Kidney epithelial cell (primary cell): ENCODE results near the gene PUS10. TPM values are rescaled to one million over a fixed set of nuclear protein-coding genes. Genes with fewer than 3 reads are reported as not detected.
"Not testable (repeated sequence)": the region's sequence is repeated elsewhere in the genome, so short reads cannot be mapped to it uniquely, and the experiment has no call there.

Experiments used
- DNase-seq: peaks from one replicate; pipeline ENCODE4 v3.0.0-alpha.2; 2010; ENCODE audit warnings: low read depth
- H3K27me3 ChIP-seq: 2 replicates; pipeline ENCODE4 v1.6.0; 2011; ENCODE audit warnings: low read length; ENCODE audit not compliant: control insufficient read depth, insufficient read depth
- H3K36me3 ChIP-seq: 2 replicates; pipeline ENCODE4 v1.5.1; 2011; ENCODE audit warnings: low read length; ENCODE audit not compliant: control insufficient read depth, insufficient read depth
- H3K4me3 ChIP-seq: 2 replicates; pipeline ENCODE4 v1.5.1; 2011; ENCODE audit warnings: low read depth, mild to moderate bottlenecking, control low read depth, low read length
- total RNA-seq: library from RNA; depleted of rRNA; stranded (reverse); fragments of >200 nt; gene quantifications from 2 replicates; pipeline ENCODE4 v1.2.3, GENCODE V29; 2015
- TF ChIP-seq, protein P1 (sequence below): IDR thresholded peaks from 2 replicates; pipeline ENCODE4 v1.5.1; 2011; ENCODE audit warnings: mild to moderate bottlenecking, moderate library complexity, low read length, control low read depth, inconsistent platforms; ENCODE audit not compliant: insufficient read depth, poor library complexity, severe bottlenecking

Gene PUS10
- total RNA-seq, 1 donor from 2014 or later: 8.9 TPM

DNA sequence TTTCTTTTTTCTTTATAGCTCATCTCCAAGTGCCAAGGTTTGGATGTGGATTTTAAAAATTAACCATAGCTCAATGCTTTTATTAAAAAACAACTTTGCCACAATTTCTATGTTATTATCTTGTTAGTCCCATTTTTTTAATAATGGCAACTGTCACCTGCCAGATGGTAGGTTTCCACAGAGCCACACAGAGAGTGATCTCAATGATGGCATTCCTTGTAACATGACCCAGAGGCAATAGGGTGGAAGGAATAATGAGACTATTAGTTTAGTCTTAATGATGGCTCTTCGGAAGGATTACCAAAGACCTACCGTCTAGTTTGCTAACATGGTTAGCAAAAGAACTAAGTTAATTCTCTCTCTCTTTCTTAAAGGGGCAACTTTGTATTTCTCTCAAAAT, 72.7 kb downstream of the PUS10 start:
- H3K27me3 ChIP-seq: no peaks in the 10 kb centered on the region
- H3K36me3 ChIP-seq: no peaks in the 10 kb centered on the region
- no peak overlapping the region for H3K4me3 ChIP-seq
- TF ChIP-seq, protein P1, sequence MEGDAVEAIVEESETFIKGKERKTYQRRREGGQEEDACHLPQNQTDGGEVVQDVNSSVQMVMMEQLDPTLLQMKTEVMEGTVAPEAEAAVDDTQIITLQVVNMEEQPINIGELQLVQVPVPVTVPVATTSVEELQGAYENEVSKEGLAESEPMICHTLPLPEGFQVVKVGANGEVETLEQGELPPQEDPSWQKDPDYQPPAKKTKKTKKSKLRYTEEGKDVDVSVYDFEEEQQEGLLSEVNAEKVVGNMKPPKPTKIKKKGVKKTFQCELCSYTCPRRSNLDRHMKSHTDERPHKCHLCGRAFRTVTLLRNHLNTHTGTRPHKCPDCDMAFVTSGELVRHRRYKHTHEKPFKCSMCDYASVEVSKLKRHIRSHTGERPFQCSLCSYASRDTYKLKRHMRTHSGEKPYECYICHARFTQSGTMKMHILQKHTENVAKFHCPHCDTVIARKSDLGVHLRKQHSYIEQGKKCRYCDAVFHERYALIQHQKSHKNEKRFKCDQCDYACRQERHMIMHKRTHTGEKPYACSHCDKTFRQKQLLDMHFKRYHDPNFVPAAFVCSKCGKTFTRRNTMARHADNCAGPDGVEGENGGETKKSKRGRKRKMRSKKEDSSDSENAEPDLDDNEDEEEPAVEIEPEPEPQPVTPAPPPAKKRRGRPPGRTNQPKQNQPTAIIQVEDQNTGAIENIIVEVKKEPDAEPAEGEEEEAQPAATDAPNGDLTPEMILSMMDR: no peak
- no peak for DNase-seq

DNA sequence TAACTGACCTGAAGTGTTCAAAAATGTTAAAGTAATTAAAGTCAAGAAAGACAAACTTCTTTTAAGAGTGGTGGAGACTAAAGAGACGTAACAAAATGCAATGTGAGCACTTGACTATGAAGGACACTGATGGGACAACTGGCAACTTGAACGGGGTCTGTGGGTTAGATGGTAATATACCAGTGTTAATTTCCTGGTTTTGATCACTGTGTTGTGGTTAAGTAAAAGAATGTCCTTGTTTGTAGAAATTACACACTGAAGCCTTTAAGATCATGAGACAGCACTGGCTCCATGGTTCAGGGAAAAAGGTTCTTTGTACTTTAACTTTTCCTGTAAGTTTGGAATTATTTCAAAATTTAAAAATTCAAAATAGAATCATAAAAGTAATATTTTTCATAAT, 78.4 kb downstream of the PUS10 start:
- no peaks in the 10 kb centered on the region for H3K36me3 ChIP-seq
- DNase-seq: no peak
- no peak overlapping the region for H3K4me3 ChIP-seq
- H3K27me3 ChIP-seq: no peaks in the 10 kb centered on the region
- TF ChIP-seq, protein P1: no peak

DNA sequence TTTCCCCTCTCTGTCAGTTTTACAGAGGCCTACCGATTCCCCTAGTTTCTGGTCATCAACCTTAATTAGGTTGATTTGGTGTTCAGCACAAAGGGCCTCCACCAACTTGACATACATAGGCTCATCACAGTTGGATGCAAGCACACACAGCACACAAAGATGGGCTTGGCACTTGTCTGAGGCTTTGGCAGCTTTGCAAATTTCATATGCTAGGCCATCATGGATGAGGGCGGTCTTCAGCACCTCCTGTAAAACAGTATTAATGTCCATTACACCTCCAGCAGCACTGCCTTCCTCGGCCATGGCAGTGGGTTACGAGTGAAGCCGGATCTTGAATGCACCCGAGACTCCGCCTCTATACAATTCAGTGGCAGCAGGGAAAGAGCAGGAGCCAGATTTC, 79.8 kb downstream of the PUS10 start:
- no peaks in the 10 kb centered on the region for H3K36me3 ChIP-seq
- no peak overlapping the region for H3K4me3 ChIP-seq
- DNase-seq: no peak
- TF ChIP-seq, protein P1: no peak
- no peaks in the 10 kb centered on the region for H3K27me3 ChIP-seq

DNA sequence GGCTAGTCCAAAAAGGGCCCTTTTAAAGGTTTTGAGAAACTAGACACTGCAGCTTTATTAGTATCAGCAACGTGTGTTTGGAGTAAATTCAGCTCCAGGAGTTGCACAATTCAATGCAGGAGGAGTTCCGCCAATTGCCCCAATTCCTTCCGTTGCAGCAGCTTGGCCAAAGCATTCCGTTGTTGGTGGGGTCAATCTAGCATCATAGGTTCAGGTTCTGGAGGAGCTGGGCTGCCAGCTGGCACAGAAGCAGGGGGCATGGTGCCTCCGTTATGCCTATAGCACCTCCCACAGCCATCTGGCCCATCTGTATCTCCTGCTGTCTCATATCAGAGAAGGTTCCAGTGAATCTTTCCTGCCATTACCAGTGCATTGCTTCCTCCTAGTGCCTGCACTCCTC, 81.3 kb downstream of the PUS10 start:
- TF ChIP-seq, protein P1: no peak
- no peak for DNase-seq
- H3K4me3 ChIP-seq: no peak overlapping the region
- H3K36me3 ChIP-seq: no peaks in the 10 kb centered on the region
- no peaks in the 10 kb centered on the region for H3K27me3 ChIP-seq

DNA sequence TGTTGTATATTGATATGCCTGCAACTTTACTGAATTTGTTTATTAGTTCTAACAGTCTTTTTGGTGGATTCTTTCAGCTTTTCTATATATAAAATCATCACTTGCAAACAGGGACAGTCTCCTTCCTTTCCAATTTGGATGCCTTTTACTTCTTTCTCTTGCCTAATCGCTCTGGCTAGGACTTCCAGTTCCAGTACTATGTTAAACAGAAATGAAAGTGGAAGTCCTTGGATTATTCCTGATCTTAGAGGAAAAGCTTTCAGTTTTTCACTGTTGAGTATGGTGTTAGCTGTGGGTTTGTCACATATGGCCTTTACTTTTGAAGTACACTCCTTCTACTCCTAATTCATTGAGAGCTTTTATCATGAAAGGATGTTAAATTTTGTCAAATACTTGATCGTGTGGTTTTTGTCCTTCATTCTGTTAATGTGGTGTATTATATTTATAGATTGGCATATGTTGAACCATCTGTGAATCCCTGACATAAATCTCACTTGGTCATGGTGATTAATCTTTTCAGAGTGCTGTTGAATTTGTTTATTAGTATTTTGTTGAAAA, 83.8 kb downstream of the PUS10 start:
- no peaks in the 10 kb centered on the region for H3K36me3 ChIP-seq
- DNase-seq: no peak
- TF ChIP-seq, protein P1: no peak
- H3K4me3 ChIP-seq: no peak overlapping the region
- H3K27me3 ChIP-seq: no peaks in the 10 kb centered on the region

DNA sequence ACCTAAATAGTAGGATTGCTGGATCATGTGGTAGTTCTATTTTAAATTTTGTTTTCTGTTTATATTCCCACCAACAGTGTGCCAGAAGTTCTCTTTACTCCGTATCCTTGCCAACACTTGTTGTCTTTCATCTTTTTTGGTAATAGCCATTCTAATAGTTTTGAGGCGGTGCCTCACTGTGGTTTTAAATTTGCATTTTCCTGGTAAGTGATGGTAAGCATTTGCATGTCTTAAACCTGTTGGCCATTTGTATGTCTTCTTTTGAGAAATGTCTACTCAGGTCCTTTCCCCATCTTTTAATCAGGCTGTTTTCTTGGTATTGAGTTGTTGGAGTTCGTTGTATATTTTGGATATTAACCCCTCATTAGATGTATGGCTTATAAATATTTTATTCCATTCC, 85.1 kb downstream of the PUS10 start:
- H3K36me3 ChIP-seq: no peaks in the 10 kb centered on the region
- no peaks in the 10 kb centered on the region for H3K27me3 ChIP-seq
- H3K4me3 ChIP-seq: no peak overlapping the region
- TF ChIP-seq, protein P1: no peak
- DNase-seq: no peak

DNA sequence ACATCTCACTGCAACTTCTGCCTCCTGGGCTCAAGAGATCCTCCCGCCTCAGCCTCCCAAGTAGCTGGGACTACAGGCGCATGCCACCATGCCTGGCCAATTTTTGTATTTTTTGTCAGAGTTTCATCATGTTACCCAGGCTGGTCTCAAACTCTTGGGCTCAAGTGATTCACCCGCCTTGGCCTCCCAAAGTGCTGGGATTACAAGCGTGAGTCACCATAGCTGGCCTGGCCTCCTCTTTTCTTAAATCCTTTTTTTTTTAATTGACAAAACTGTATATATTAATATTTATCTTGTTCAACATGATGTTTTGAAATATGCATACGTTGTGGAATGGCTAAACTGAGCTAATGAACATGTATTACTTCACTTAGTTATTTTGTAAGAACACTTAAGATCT, 86.0 kb downstream of the PUS10 start:
- H3K27me3 ChIP-seq, H3K4me3 ChIP-seq, H3K36me3 ChIP-seq, DNase-seq: not testable (repeated sequence)
